A549 (cell line): ENCODE data around the gene MAU2.

Experiments used
- CTCF ChIP-seq: fragments of >200 bp; sonication (Bioruptor Twin); formaldehyde crosslinking; IDR thresholded peaks from 3 replicates; pipeline ENCODE4 v1.5.1; 2016
- EP300 ChIP-seq, 2 experiments: fragments of >200 bp; sonication (Bioruptor Twin); formaldehyde crosslinking; IDR thresholded peaks; 2 replicates in 1 of 2; 3 replicates in 1 of 2; pipeline ENCODE4 v1.6.1; 2016 to 2017
- KDM1A ChIP-seq: fragments of 200-600 bp; sonication (generic); IDR thresholded peaks from 2 replicates; pipeline ENCODE4 v1.6.1; 2016; ENCODE audit warnings: low read depth, mild to moderate bottlenecking
- POLR2A ChIP-seq: IDR thresholded peaks from 2 replicates; pipeline ENCODE4 v1.6.1; 2012; ENCODE audit warnings: mild to moderate bottlenecking, low read length
- RARB ChIP-seq: fragments of 250-450 bp; sonication (Bioruptor Pico); IDR thresholded peaks from 2 replicates; pipeline ENCODE4 v1.8.0; 2021; ENCODE audit warnings: mild to moderate bottlenecking, moderate library complexity
- TF ChIP-seq, protein P1 (sequence below): fragments of 250-450 bp; sonication (Bioruptor Pico); IDR thresholded peaks from 2 replicates; pipeline ENCODE4 v1.5.0; 2021; ENCODE audit warnings: mild to moderate bottlenecking, moderate library complexity, borderline replicate concordance
- TF ChIP-seq, protein P2 (sequence below): fragments of 450-650 bp; IDR thresholded peaks from 2 replicates; pipeline ENCODE4 v1.6.1; 2014; ENCODE audit warnings: antibody characterized with exemption

- TF ChIP-seq KDM1A (no peak), CTCF (no peak), POLR2A (no peak), RARB (CRISPR knock-in tag) (no peak), EP300 (IDR thresholded peaks at IDR 0.05) (no peak)
- TF ChIP-seq, protein P1, sequence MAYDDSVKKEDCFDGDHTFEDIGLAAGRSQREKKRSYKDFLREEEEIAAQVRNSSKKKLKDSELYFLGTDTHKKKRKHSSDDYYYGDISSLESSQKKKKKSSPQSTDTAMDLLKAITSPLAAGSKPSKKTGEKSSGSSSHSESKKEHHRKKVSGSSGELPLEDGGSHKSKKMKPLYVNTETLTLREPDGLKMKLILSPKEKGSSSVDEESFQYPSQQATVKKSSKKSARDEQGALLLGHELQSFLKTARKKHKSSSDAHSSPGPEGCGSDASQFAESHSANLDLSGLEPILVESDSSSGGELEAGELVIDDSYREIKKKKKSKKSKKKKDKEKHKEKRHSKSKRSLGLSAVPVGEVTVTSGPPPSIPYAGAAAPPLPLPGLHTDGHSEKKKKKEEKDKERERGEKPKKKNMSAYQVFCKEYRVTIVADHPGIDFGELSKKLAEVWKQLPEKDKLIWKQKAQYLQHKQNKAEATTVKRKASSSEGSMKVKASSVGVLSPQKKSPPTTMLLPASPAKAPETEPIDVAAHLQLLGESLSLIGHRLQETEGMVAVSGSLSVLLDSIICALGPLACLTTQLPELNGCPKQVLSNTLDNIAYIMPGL (CRISPR knock-in tag) = no peak
- TF ChIP-seq, protein P2, sequence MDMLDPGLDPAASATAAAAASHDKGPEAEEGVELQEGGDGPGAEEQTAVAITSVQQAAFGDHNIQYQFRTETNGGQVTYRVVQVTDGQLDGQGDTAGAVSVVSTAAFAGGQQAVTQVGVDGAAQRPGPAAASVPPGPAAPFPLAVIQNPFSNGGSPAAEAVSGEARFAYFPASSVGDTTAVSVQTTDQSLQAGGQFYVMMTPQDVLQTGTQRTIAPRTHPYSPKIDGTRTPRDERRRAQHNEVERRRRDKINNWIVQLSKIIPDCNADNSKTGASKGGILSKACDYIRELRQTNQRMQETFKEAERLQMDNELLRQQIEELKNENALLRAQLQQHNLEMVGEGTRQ = no peak
Observed at GRCh38 chr19:19297759-19298158, 22.9 kb upstream of the MAU2 start.
